HepG2 (cell line): ENCODE data around the gene NT5DC1. TPM values are rescaled to one million over a fixed set of nuclear protein-coding genes. Genes with fewer than 3 reads are reported as not detected.

Experiments
- ATAC-seq: fragments of 200-7000 bp; cut with Tn5 transposase; 3 replicates; pipeline ENCODE4 v1.9.1; 2020; ENCODE audit warnings: mild to moderate bottlenecking, moderate library complexity
- BruUV-seq: library from RNA; stranded (reverse); fragments of 400-500 nt; replicated peaks from 2 replicates; lab custom pipeline; 2021; lab: Mats Ljungman, UMichigan
- CTCF ChIA-PET: fragments of 300-600 bp; formaldehyde crosslinking; extraction: SDS; loops from one replicate; lab custom pipeline; 2021; ENCODE audit warnings: low total read pairs, inconsistent platforms, low intra/inter-chr PET ratio; lab: Yijun Ruan, JAX
- POLR2A ChIA-PET: fragments of 350-600 bp; sonication (Branson Sonifier 250); formaldehyde crosslinking; loops from one replicate; lab custom pipeline; 2020; ENCODE audit warnings: antibody characterized with exemption, inconsistent platforms; lab: Yijun Ruan, JAX
- DNase-seq: peaks from one replicate; pipeline ENCODE4 v3.0.0-alpha.2; 2015; ENCODE audit warnings: low spot score
- FAIRE-seq: peaks from 3 replicates; lab custom pipeline; 2011; peaks lifted over from hg19 to GRCh38; lab: Jason Lieb, UNC
- H2AFZ ChIP-seq: one replicate; pipeline ENCODE4 v1.6.1; 2011; ENCODE audit warnings: low read length, inconsistent platforms
- H3K27ac ChIP-seq: fragments of 300-600 bp; 3 replicates; pipeline ENCODE4 v1.8.0; 2011; ENCODE audit warnings: mixed run types, mild to moderate bottlenecking, mixed read lengths, low read length, inconsistent platforms; ENCODE audit not compliant: insufficient read depth; ENCODE audit errors: extremely low read length
- H3K27me3 ChIP-seq, 2 experiments: fragments of 200-600 bp in 1 of 2; 2 replicates in 1 of 2; 3 replicates in 1 of 2; pipeline versions ENCODE4 v1.6.0 to v1.8.0; 2011; ENCODE audit warnings: low read length in 2 of 2, mild to moderate bottlenecking in 2 of 2, moderate library complexity in 2 of 2, inconsistent platforms in 1 of 2; ENCODE audit not compliant: insufficient read depth in 2 of 2, control insufficient read depth in 1 of 2
- H3K36me3 ChIP-seq, 2 experiments: fragments of 200-600 bp in 1 of 2; replicated peaks in 1 of 2; 2 replicates in 1 of 2; 3 replicates in 1 of 2; pipeline versions ENCODE4 v1.5.1 to v1.8.0; 2011; ENCODE audit warnings: low read length in 2 of 2, inconsistent platforms in 1 of 2; ENCODE audit not compliant: insufficient read depth in 2 of 2, control insufficient read depth in 1 of 2
- H3K4me1 ChIP-seq: 2 replicates; pipeline ENCODE4 v1.5.1; 2012; ENCODE audit warnings: low read length, inconsistent platforms; ENCODE audit not compliant: insufficient read depth
- H3K4me2 ChIP-seq: 2 replicates; pipeline ENCODE4 v1.6.0; 2011; ENCODE audit warnings: low read depth, low read length, inconsistent platforms
- H3K4me3 ChIP-seq, 3 experiments: fragments of 200-600 bp in 1 of 3; sonication (generic), shearing (Covaris generic) in 1 of 3; replicated peaks in 1 of 3; 2 replicates each; pipeline ENCODE4 v1.5.1; 2011 to 2016; ENCODE audit warnings: low read length in 3 of 3, inconsistent platforms in 2 of 3, low read depth in 2 of 3, mild to moderate bottlenecking in 2 of 3, control low read depth in 1 of 3, mixed read lengths in 1 of 3; ENCODE audit not compliant: insufficient read depth in 1 of 3
- H3K79me2 ChIP-seq: one replicate; pipeline ENCODE4 v1.6.1; 2011; ENCODE audit warnings: low read length, inconsistent platforms; ENCODE audit not compliant: insufficient read depth
- H3K9ac ChIP-seq: 2 replicates; pipeline ENCODE4 v1.6.0; 2011; ENCODE audit warnings: mild to moderate bottlenecking, low read depth, low read length, inconsistent platforms; ENCODE audit not compliant: insufficient read depth
- H3K9me3 ChIP-seq: 2 replicates; pipeline ENCODE4 v1.5.1; 2012; ENCODE audit warnings: mild to moderate bottlenecking, low read length
- H4K20me1 ChIP-seq: 2 replicates; pipeline ENCODE4 v1.6.0; 2011; ENCODE audit warnings: inconsistent platforms, mild to moderate bottlenecking, low read length, moderate library complexity; ENCODE audit not compliant: insufficient read depth
- CEBPB ChIP-seq: IDR thresholded peaks from 2 replicates; pipeline ENCODE4 v1.6.1; 2011; ENCODE audit warnings: low read depth, low read length, improper control_type of control experiment, borderline replicate concordance
- HES4 ChIP-seq: sonication (generic); formaldehyde crosslinking; IDR thresholded peaks from 2 replicates; pipeline ENCODE4 v1.9.0; 2021; ENCODE audit warnings: mild to moderate bottlenecking, missing genetic modification reagents, borderline replicate concordance
- HNRNPK ChIP-seq: fragments of 200-400 bp; formaldehyde crosslinking; IDR thresholded peaks from 2 replicates; pipeline ENCODE4 v1.6.1; 2018; ENCODE audit warnings: low read length, low read depth, moderate library complexity, mild to moderate bottlenecking; ENCODE audit not compliant: poor library complexity, severe bottlenecking
- KLF15 ChIP-seq: sonication (generic); formaldehyde crosslinking; IDR thresholded peaks from 2 replicates; pipeline ENCODE4 v1.8.1; 2023; ENCODE audit warnings: borderline replicate concordance, mild to moderate bottlenecking, inconsistent platforms, missing genetic modification reagents, mixed read lengths
- PLSCR1 ChIP-seq: sonication (generic); formaldehyde crosslinking; IDR thresholded peaks from 2 replicates; pipeline ENCODE4 v1.5.0; 2020; ENCODE audit warnings: missing genetic modification reagents, mild to moderate bottlenecking, borderline replicate concordance
- SMARCC2 ChIP-seq: fragments of 450-650 bp; IDR thresholded peaks from 2 replicates; pipeline ENCODE4 v1.6.1; 2017; ENCODE audit warnings: antibody characterized with exemption, mild to moderate bottlenecking
- SMARCE1 ChIP-seq: fragments of 450-650 bp; IDR thresholded peaks from 2 replicates; pipeline ENCODE4 v1.6.1; 2017; ENCODE audit warnings: borderline replicate concordance
- SP2 ChIP-seq: sonication (generic); formaldehyde crosslinking; IDR thresholded peaks from 2 replicates; pipeline ENCODE4 v1.5.1; 2020; ENCODE audit warnings: mild to moderate bottlenecking, missing genetic modification reagents
- ZNF496 ChIP-seq: sonication (generic); formaldehyde crosslinking; IDR thresholded peaks from 2 replicates; pipeline ENCODE4 v1.8.1; 2023; ENCODE audit warnings: mild to moderate bottlenecking, moderate library complexity, missing genetic modification reagents; ENCODE audit not compliant: insufficient replicate concordance
- WGBS: methylation state at CpG from one replicate; pipeline ENCODE4 v1.1.6; 2017; ENCODE audit warnings: low lambda C conversion rate; 5-methylcytosine and 5-hydroxymethylcytosine counted together
- in situ Hi-C: cut with HindIII; loops from 2 replicates; pipeline ENCODE4 v1.10.0; 2017; ENCODE audit warnings: low pct_unique_long_range_greater_than_20kb; ENCODE audit not compliant: extremely low pct_ligation_motif_present
- intact Hi-C: fragments of 100-400 bp; cut with micrococcal nuclease; formaldehyde crosslinking; loops from one replicate; pipeline ENCODE4 v1.10.0; 2022; ENCODE audit not compliant: unreplicated experiment
- polyA plus RNA-seq, 8 experiments: library from polyadenylated mRNA; depleted of rRNA in 3 of 8; stranded (reverse) in 7 of 8; unstranded in 1 of 8; fragments of >200 nt; fragmentation: Illumina TruSeq in 4 of 8; extraction: Trizol in 4 of 8; gene quantifications; 2 replicates each; pipeline versions ENCODE4 v1.2.1 to v1.2.3, GENCODE V29; 2011 to 2016; ENCODE audit warnings: low read depth in 4 of 8, missing spikeins in 1 of 8, mixed read lengths in 1 of 8; ENCODE audit not compliant: insufficient read depth in 1 of 8
- total RNA-seq, 5 experiments: library from RNA; depleted of rRNA; stranded (reverse); fragments of >200 nt; fragmentation: Illumina TruSeq; extraction: Trizol; gene quantifications; 2 replicates each; pipeline ENCODE4 v1.2.3, GENCODE V29; 2016; ENCODE audit warnings: low read depth in 1 of 5

The NT5DC1 gene
- total and polyA plus RNA-seq, 2 of the 13 experiments (the other 11 are each of a cell fraction or from before 2014, with no cell fraction given) = 27.0 to 56.1 TPM

DNA sequence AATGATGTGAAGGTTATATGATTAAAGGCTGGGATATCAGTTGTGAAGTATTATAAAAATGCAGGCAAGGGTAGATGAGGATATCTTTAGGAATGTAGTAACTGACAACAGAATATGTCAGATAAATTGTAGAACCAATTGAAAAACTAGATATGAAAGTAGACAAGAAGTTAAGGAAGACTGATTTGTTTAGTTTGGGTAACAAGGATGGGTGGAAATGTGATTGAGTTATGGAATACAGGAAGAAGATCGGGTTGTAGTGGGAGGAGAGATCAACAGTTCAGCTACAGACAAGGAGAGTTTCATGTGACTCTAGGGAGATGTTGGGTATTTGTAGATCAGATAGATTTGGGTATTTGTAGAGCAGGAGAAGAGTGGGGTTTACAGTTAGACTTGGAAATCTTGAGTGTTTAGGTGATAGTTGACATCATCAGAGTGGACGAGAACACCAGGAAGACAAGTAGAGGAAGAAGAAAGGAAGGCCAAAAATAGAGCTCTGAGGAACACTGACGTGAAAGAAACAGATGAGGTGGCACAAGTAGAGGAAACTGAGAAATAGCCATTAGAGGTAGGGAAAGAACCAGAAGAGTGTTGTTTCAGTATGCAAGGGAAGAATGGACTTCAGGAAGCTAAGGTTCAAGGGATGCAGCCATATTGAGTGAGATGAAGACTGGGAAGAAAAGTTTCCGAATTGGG, 191.2 kb downstream of the NT5DC1 start:
- POLR2A ChIA-PET = no interaction called here
- H3K9ac ChIP-seq = no peak overlapping the region
- ATAC-seq = no peak
- no peaks in the 10 kb centered on the region for H3K9me3 ChIP-seq
- H3K27ac ChIP-seq = no peak overlapping the region
- DNase-seq = no peak
- H3K4me1 ChIP-seq = no peaks in the 10 kb centered on the region
- intact Hi-C loops (loop anchor here (5.0 kb wide), 1 partner anchor 80 kb away; the partner anchor contains the start of gene DSE), in situ Hi-C loops (loop anchor here (25.0 kb wide), 1 partner anchor 370 kb away; the partner anchor contains the start of gene ZUP1)
- CTCF ChIA-PET = no interaction called here
- H3K27me3 ChIP-seq = no peaks in the 10 kb centered on the region
- TF ChIP-seq HES4 (CRISPR knock-in tag) (no peak), HNRNPK (no peak), SMARCC2 (no peak)
- no peak overlapping the region for H3K4me2 ChIP-seq
- no peak for FAIRE-seq
- WGBS = 59% methylated on average over 4 of the region's 4 CpGs
- BruUV-seq = no TSS peak
- no peaks in the 10 kb centered on the region for H4K20me1 ChIP-seq
- H3K36me3 ChIP-seq = no peaks in the 10 kb centered on the region
- H3K4me3 ChIP-seq = no peak overlapping the region
- H2AFZ ChIP-seq = no peak overlapping the region
- H3K79me2 ChIP-seq = no peaks in the 10 kb centered on the region

GRCh38 chr6:116292553-116292952, 191.9 kb downstream of the NT5DC1 start:
- Histone ChIP-seq H3K27me3 (no peaks in the 10 kb centered on the region), H2AFZ (no peak overlapping the region), H3K4me1 (no peaks in the 10 kb centered on the region), H3K9ac (no peak overlapping the region), H3K4me3 (no peak overlapping the region), H3K79me2 (no peaks in the 10 kb centered on the region), H3K4me2 (no peak overlapping the region), H4K20me1 (no peaks in the 10 kb centered on the region), H3K9me3 (no peaks in the 10 kb centered on the region), H3K27ac (no peak overlapping the region), H3K36me3 (no peaks in the 10 kb centered on the region)
- ChIA-PET POLR2A (no interaction called here), CTCF (no interaction called here)
- intact Hi-C loops = loop anchor here (5.0 kb wide), 1 partner anchor 80 kb away; the partner anchor contains the start of gene DSE
- WGBS = 95% methylated on average over 1 of the region's 1 CpG
- TF ChIP-seq SMARCE1 = no peak
- no peak for TF ChIP-seq SP2 (CRISPR knock-in tag)
- no peak for TF ChIP-seq ZNF496 (CRISPR knock-in tag)
- no peak for TF ChIP-seq KLF15
- peak; percentile 69 for TF ChIP-seq CEBPB
- no peak for TF ChIP-seq PLSCR1 (CRISPR knock-in tag)
- DNase-seq (no peak), ATAC-seq (no peak), FAIRE-seq (no peak)
- no TSS peak for BruUV-seq
- in situ Hi-C loops = loop anchor here (25.0 kb wide), 1 partner anchor 370 kb away; the partner anchor contains the start of gene ZUP1
